HG03045 (cell line): Measurements from ENCODE around the gene PACS2.
"Not testable (repeated sequence)": the region's sequence is repeated elsewhere in the genome, so short reads cannot be mapped to it uniquely, and the experiment has no call there.

ENCODE experiments used
- ATAC-seq: cut with Tn5 transposase; IDR thresholded peaks from one replicate; pipeline ENCODE4 v1.9.1; 2021; ENCODE audit warnings: mild to moderate bottlenecking, moderate library complexity; ENCODE audit not compliant: unreplicated experiment

PACS2 gene

GRCh38 chr14:105348169-105348944 lies 33.8 kb downstream of the PACS2 start:
- ATAC-seq: no peak

GRCh38 chr14:105348945-105349699 lies 34.6 kb downstream of the PACS2 start:
- ATAC-seq: no peak

- ATAC-seq: no peak
These were observed 35.4 kb downstream of the PACS2 start for GRCh38 chr14:105349992-105350391.

- no peak for ATAC-seq
These were observed 36.1 kb downstream of the PACS2 start for GRCh38 chr14:105350450-105351244.

- ATAC-seq: no peak
These were observed 36.9 kb downstream of the PACS2 start for GRCh38 chr14:105351410-105351809.

GRCh38 chr14:105351920-105352851 lies 37.6 kb downstream of the PACS2 start:
- ATAC-seq: peak; percentile 50

GRCh38 chr14:105353136-105353535 lies 38.6 kb downstream of the PACS2 start:
- ATAC-seq: no peak

GRCh38 chr14:105354541-105354940 lies 40.0 kb downstream of the PACS2 start:
- ATAC-seq: no peak

- no peak for ATAC-seq
These were observed 40.6 kb downstream of the PACS2 start for GRCh38 chr14:105355049-105355575.

GRCh38 chr14:105355850-105356604 lies 41.5 kb downstream of the PACS2 start:
- ATAC-seq: no peak

GRCh38 chr14:105356927-105357326 lies 42.4 kb downstream of the PACS2 start:
- no peak for ATAC-seq

- no peak for ATAC-seq
These were observed 43.1 kb downstream of the PACS2 start for GRCh38 chr14:105357626-105358025.

GRCh38 chr14:105358140-105358846 lies 43.7 kb downstream of the PACS2 start:
- no peak for ATAC-seq

- ATAC-seq: no peak
These were observed 44.4 kb downstream of the PACS2 start for GRCh38 chr14:105358943-105359342.

GRCh38 chr14:105361412-105361811 lies 46.9 kb downstream of the PACS2 start:
- not testable (repeated sequence) for ATAC-seq

GRCh38 chr14:105363847-105364708 lies 49.5 kb downstream of the PACS2 start:
- ATAC-seq: no peak

- ATAC-seq: no peak
These were observed 50.6 kb downstream of the PACS2 start for GRCh38 chr14:105365101-105365500.

GRCh38 chr14:105365681-105366080 lies 51.1 kb downstream of the PACS2 start:
- no peak for ATAC-seq
